GM23248 (cell line): ENCODE measurements around the gene ARTN. TPM values are rescaled to one million over a fixed set of nuclear protein-coding genes. Genes with fewer than 3 reads are reported as not detected.

Experiments
- DNase-seq: peaks from one replicate; pipeline ENCODE4 v3.0.0-alpha.2; 2015
- H2AFZ ChIP-seq: fragments of 200-600 bp; sonication (generic); 2 replicates; pipeline ENCODE4 v1.6.1; 2016; ENCODE audit warnings: antibody characterized with exemption
- H3F3A ChIP-seq: fragments of 200-600 bp; sonication (generic); 2 replicates; pipeline ENCODE4 v1.6.1; 2016; ENCODE audit warnings: mild to moderate bottlenecking, antibody characterized with exemption, mixed run types; ENCODE audit not compliant: insufficient read depth
- H3K27ac ChIP-seq: fragments of 200-600 bp; sonication (generic); 2 replicates; pipeline ENCODE4 v1.5.1; 2016; ENCODE audit warnings: mild to moderate bottlenecking
- H3K27me3 ChIP-seq: fragments of 200-600 bp; sonication (generic); replicated peaks from 2 replicates; pipeline ENCODE4 v1.6.1; 2016; ENCODE audit warnings: mild to moderate bottlenecking; ENCODE audit not compliant: insufficient read depth
- H3K36me3 ChIP-seq: fragments of 200-600 bp; sonication (generic); 2 replicates; pipeline ENCODE4 v1.6.1; 2016; ENCODE audit warnings: low read depth, mild to moderate bottlenecking
- H3K4me1 ChIP-seq: fragments of 200-600 bp; sonication (generic); 2 replicates; pipeline ENCODE4 v1.6.1; 2016; ENCODE audit warnings: mild to moderate bottlenecking; ENCODE audit not compliant: insufficient read depth
- H3K4me2 ChIP-seq: fragments of 200-600 bp; sonication (generic); one replicate; pipeline ENCODE4 v1.6.1; 2016; ENCODE audit warnings: mild to moderate bottlenecking; ENCODE audit not compliant: unreplicated experiment
- H3K4me3 ChIP-seq: fragments of 200-600 bp; sonication (generic); 2 replicates; pipeline ENCODE4 v1.5.1; 2016; ENCODE audit warnings: mild to moderate bottlenecking
- H3K79me2 ChIP-seq: fragments of 200-600 bp; sonication (generic); 2 replicates; pipeline ENCODE4 v1.6.1; 2016; ENCODE audit warnings: mild to moderate bottlenecking; ENCODE audit not compliant: insufficient read depth
- H3K9ac ChIP-seq: fragments of 200-600 bp; sonication (generic); 2 replicates; pipeline ENCODE4 v1.6.1; 2016; ENCODE audit warnings: mild to moderate bottlenecking
- H3K9me2 ChIP-seq: fragments of 200-600 bp; sonication (generic); 2 replicates; pipeline ENCODE4 v1.6.1; 2016; ENCODE audit warnings: mixed run types, mild to moderate bottlenecking, moderate library complexity; ENCODE audit not compliant: insufficient read depth
- H3K9me3 ChIP-seq: fragments of 200-600 bp; sonication (generic); one replicate; pipeline ENCODE4 v1.6.1; 2017; ENCODE audit warnings: low read depth
- H4K20me1 ChIP-seq: fragments of 200-600 bp; sonication (generic); 2 replicates; pipeline ENCODE4 v1.6.0; 2016; ENCODE audit not compliant: insufficient read depth
- EZH2 ChIP-seq: fragments of 200-600 bp; sonication (generic); IDR thresholded peaks from 2 replicates; pipeline ENCODE4 v1.6.1; 2018; ENCODE audit warnings: antibody characterized with exemption, mild to moderate bottlenecking; ENCODE audit not compliant: insufficient read depth, poor library complexity, severe bottlenecking
- EZH2phosphoT487 ChIP-seq: fragments of 200-600 bp; sonication (generic); IDR thresholded peaks from 2 replicates; pipeline ENCODE4 v1.6.1; 2018; ENCODE audit warnings: antibody characterized with exemption, moderate library complexity, mild to moderate bottlenecking, low read depth; ENCODE audit not compliant: insufficient read depth
- WGBS, 2 experiments: methylation state at CpG; one replicate each; pipeline ENCODE4 v1.1.6; 2015 to 2017; ENCODE audit warnings: low lambda C conversion rate in 2 of 2, low coverage in 1 of 2; ENCODE audit errors: missing lambda C conversion rate in 2 of 2; 5-methylcytosine and 5-hydroxymethylcytosine counted together
- in situ Hi-C: fragments of 300-500 bp; cut with MboI; formaldehyde crosslinking; loops from 2 replicates; pipeline ENCODE4 v1.15.0; 2020
- polyA plus RNA-seq: library from polyadenylated mRNA; unstranded; fragments of >200 nt; fragmentation: Nextera tagmentation; extraction: Ambion mirVana; gene quantifications from 2 replicates; pipeline ENCODE4 v1.2.1, GENCODE V29; 2016
- total RNA-seq: library from RNA; depleted of rRNA; stranded (reverse); fragments of >200 nt; shearing (Covaris generic); gene quantifications from 2 replicates; pipeline ENCODE4 v1.2.3, GENCODE V29; 2014

Gene ARTN
- total and polyA plus RNA-seq, 2 experiments from 2014 or later, result 0.11 TPM; not detected in 1

DNA sequence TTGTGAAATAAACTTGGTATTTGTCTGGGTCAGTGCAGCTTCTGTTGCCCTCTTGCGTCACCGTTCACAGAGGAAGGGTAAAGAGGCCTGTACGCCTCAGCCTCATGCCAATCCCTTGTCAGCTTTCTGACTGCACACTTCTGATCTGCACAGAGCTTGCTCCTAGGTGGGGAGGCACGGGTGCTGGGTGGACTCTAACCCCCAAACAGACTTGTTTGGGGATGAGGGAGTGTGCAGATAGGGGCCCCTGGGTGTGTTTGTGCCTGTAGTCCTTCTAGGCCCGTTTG lies 44.6 kb downstream of the ARTN start:
- Histone ChIP-seq H3K4me3 (peak overlapping the region; percentile 85), H2AFZ (no peak overlapping the region), H3K36me3 (peaks cover 10% of the 10 kb centered on the region; the same call in 1 of the 2 replicates), H3K27ac (0 out of 2 replicates have a peak overlapping the region, but pooled peaks have one; percentile 36), H3K27me3 (no peaks in the 10 kb centered on the region), H3F3A (peaks cover 14% of the 10 kb centered on the region; the same call in 1 of the 2 replicates), H4K20me1 (no peaks in the 10 kb centered on the region), H3K9me3 (no peaks in the 10 kb centered on the region), H3K79me2 (peaks cover 76% of the 10 kb centered on the region), H3K4me1 (peaks cover 28% of the 10 kb centered on the region), H3K4me2 (peak overlapping the region; percentile 80), H3K9ac (peak overlapping the region; percentile 80), H3K9me2 (no peaks in the 10 kb centered on the region)
- in situ Hi-C loops, result no loop called here
- WGBS, 2 experiments, result 79 to 80% methylated on average over 5 of the region's 5 CpGs
- no peak for DNase-seq
- no peak for TF ChIP-seq EZH2
- no peak for TF ChIP-seq EZH2phosphoT487

DNA sequence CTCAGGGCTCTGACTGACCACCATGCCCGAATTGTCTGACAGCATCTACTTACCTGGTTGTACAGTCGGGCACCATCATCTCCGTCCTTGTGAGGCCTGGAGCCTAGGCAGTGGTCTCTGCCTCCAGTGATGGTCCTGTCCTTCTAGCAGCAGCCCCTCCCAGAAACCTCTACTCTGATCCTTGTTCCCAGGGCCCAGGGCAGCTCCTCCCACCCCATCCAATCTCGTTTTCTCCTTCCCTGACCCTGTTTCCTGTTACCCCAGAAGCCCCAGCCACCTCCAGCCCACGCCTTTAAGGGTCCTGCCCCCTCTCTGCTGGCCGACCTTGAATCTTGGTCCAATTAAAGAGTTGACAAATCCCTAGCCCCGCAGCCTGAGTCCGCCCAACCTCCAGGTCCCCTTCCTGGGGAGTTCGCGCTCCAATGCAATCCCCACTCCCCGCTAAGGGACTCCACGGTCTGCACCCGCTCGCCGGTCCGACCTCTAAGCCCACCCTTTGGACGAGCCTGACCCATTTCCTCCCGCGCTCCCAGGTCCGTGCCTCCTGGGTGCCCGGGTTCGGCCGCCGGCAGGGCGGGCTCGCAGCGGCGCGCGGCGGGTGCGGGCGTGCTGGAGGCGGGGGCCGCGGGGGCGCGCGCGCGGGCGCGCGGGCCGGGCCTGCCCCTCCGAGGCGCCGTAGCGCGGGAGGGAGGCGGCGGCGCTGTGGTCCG lies 45.1 kb downstream of the ARTN start, which contains the start of gene B4GALT2:
B4GALT2 (plus strand) TSS at position 660 of the 710 bp plus-strand sequence. CDS start 1,951 bp downstream, outside the sequence.
- peaks cover 28% of the 10 kb centered on the region for H3K4me1 ChIP-seq
- peak; percentile 78 for DNase-seq
- H3K27me3 ChIP-seq, result no peaks in the 10 kb centered on the region
- H3K4me2 ChIP-seq, result peak within 1 kb of the TSS; percentile 94
- H3K9ac ChIP-seq, result peak within 1 kb of the TSS; percentile 90
- in situ Hi-C loops, result no loop called here
- TF ChIP-seq EZH2, result no peak
- no peak for TF ChIP-seq EZH2phosphoT487
- no peaks in the 10 kb centered on the region for H4K20me1 ChIP-seq
- H3K9me2 ChIP-seq, result no peaks in the 10 kb centered on the region
- H3K27ac ChIP-seq, result peak within 1 kb of the TSS; percentile 80
- H3K4me3 ChIP-seq, result peak within 1 kb of the TSS; percentile 85
- peaks cover 11% of the 10 kb centered on the region; the same call in 1 of the 2 replicates for H3F3A ChIP-seq
- peaks cover 10% of the 10 kb centered on the region; the same call in 1 of the 2 replicates for H3K36me3 ChIP-seq
- peaks cover 76% of the 10 kb centered on the region for H3K79me2 ChIP-seq
- H3K9me3 ChIP-seq, result no peaks in the 10 kb centered on the region
- 4 to 12% methylated on average over 20 to 54 of the region's 54 CpGs for WGBS, 2 experiments
- peak within 1 kb of the TSS; percentile 63 for H2AFZ ChIP-seq

DNA sequence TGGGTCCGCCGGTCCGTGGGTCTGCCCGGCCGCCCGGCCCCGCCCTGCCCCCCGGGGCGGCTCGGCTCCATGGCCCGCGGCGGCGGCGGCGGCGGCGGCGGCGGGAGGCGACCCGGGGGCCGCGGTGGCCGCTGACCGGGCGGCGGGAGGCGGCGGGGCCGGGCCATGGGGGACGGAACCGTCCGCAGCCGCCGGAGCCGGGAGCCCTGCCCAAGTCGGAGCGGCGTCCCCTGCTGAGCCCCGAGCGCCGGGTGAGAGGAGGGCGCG lies 45.6 kb downstream of the ARTN start:
- TF ChIP-seq EZH2phosphoT487, result no peak
- no peak for TF ChIP-seq EZH2
- Histone ChIP-seq H3K4me1 (peaks cover 28% of the 10 kb centered on the region), H3K4me2 (peak overlapping the region; percentile 94), H3K4me3 (peak overlapping the region; percentile 79), H3F3A (peaks cover 8% of the 10 kb centered on the region; the same call in 1 of the 2 replicates), H2AFZ (no peak overlapping the region; the same call in 1 of the 2 replicates), H3K27ac (peak overlapping the region; percentile 80), H3K79me2 (peaks cover 81% of the 10 kb centered on the region), H3K36me3 (peaks cover 10% of the 10 kb centered on the region; the same call in 1 of the 2 replicates), H3K9me2 (no peaks in the 10 kb centered on the region), H3K9ac (peak overlapping the region; percentile 90), H3K27me3 (no peaks in the 10 kb centered on the region), H3K9me3 (no peaks in the 10 kb centered on the region), H4K20me1 (no peaks in the 10 kb centered on the region)
- DNase-seq, result no peak
- in situ Hi-C loops, result no loop called here
- WGBS, 2 experiments, result 0 to 5% methylated on average over 1 to 3 of the region's 45 CpGs

GRCh38 chr1:43979528-43980254 lies 46.1 kb downstream of the ARTN start:
- H3K79me2 ChIP-seq, result peaks cover 81% of the 10 kb centered on the region
- no peaks in the 10 kb centered on the region for H3K9me3 ChIP-seq
- H3K4me3 ChIP-seq, result peak overlapping the region; percentile 79
- peaks cover 10% of the 10 kb centered on the region; the same call in 1 of the 2 replicates for H3K36me3 ChIP-seq
- peaks cover 8% of the 10 kb centered on the region; the same call in 1 of the 2 replicates for H3F3A ChIP-seq
- H4K20me1 ChIP-seq, result no peaks in the 10 kb centered on the region
- H3K9me2 ChIP-seq, result no peaks in the 10 kb centered on the region
- no peak for TF ChIP-seq EZH2
- TF ChIP-seq EZH2phosphoT487, result no peak
- H3K4me1 ChIP-seq, result peaks cover 28% of the 10 kb centered on the region
- peak overlapping the region; percentile 94 for H3K4me2 ChIP-seq
- peak overlapping the region; percentile 80 for H3K27ac ChIP-seq
- 3% methylated on average over 28 to 31 of the region's 45 CpGs for WGBS, 2 experiments
- H3K27me3 ChIP-seq, result no peaks in the 10 kb centered on the region
- peak overlapping the region; percentile 47 for H2AFZ ChIP-seq
- peak overlapping the region; percentile 90 for H3K9ac ChIP-seq
- in situ Hi-C loops, result no loop called here
- DNase-seq, result peak; percentile 81
